MM.1S (cell line): Measurements from ENCODE around the gene MEF2C.

Source experiments
- CTCF ChIP-seq: fragments of 300-600 bp; sonication (generic); IDR thresholded peaks from 2 replicates; pipeline ENCODE4 v1.5.1; 2016; ENCODE audit warnings: antibody characterized with exemption, low read length, mixed read lengths
- EZH2 ChIP-seq: fragments of 300-600 bp; sonication (generic); optimal IDR thresholded peaks from 2 replicates; pipeline ENCODE3; 2017; ENCODE audit warnings: low read depth, mild to moderate bottlenecking, antibody characterized with exemption, low read length, mixed read lengths

GRCh38 chr5:88688156-88688983 lies 194.6 kb downstream of the MEF2C start:
- no peak for TF ChIP-seq CTCF
- no peak for TF ChIP-seq EZH2
